ENCODE measurements around the gene LILRA5.
"Not testable (repeated sequence)": the region's sequence is repeated elsewhere in the genome, so short reads cannot be mapped to it uniquely, and the experiment has no call there.

The LILRA5 gene

GRCh38 chr19:54302257-54302656 is 10.7 kb downstream of the LILRA5 start:
- DNase-seq (ENCODE audit: low spot score), result no peak

GRCh38 chr19:54299515-54299914 is 13.5 kb downstream of the LILRA5 start:
- no peak for DNase-seq (ENCODE audit: low spot score)

- no peak for DNase-seq (ENCODE audit: low spot score)
Measured at GRCh38 chr19:54299126-54299498, 13.9 kb downstream of the LILRA5 start.

GRCh38 chr19:54298357-54299125 is 14.4 kb downstream of the LILRA5 start:
- DNase-seq (ENCODE audit: low spot score), result no peak

- no peak for DNase-seq (ENCODE audit: low spot score)
Measured at GRCh38 chr19:54297759-54298305, 15.1 kb downstream of the LILRA5 start.

GRCh38 chr19:54294539-54294938 is 18.4 kb downstream of the LILRA5 start:
- no peak for DNase-seq (ENCODE audit: low spot score)

- not testable (repeated sequence) for DNase-seq (ENCODE audit: low spot score)
Measured at GRCh38 chr19:54289160-54289559, 23.8 kb downstream of the LILRA5 start.

- no peak for DNase-seq (ENCODE audit: low spot score)
Measured at GRCh38 chr19:54287456-54287855, 25.5 kb downstream of the LILRA5 start.

- DNase-seq (ENCODE audit: low spot score), result not testable (repeated sequence)
Measured at GRCh38 chr19:54286283-54286682, 26.7 kb downstream of the LILRA5 start.

GRCh38 chr19:54285427-54286056 is 27.4 kb downstream of the LILRA5 start:
- DNase-seq (ENCODE audit: low spot score), result not testable (repeated sequence)

GRCh38 chr19:54282686-54283470 is 30.1 kb downstream of the LILRA5 start:
- no peak for DNase-seq (ENCODE audit: low spot score)

- DNase-seq (ENCODE audit: low spot score), result not testable (repeated sequence)
Measured at GRCh38 chr19:54281729-54282075, 31.3 kb downstream of the LILRA5 start.

GRCh38 chr19:54281007-54281728 is 31.8 kb downstream of the LILRA5 start, which contains the start of gene LILRB2:
Gene LILRB2, minus strand, starts transcription at chr19:54281110. Its CDS starts 614 bp downstream, at chr19:54280496.
- DNase-seq (ENCODE audit: low spot score), result no peak

GRCh38 chr19:54280441-54280840 is 32.5 kb downstream of the LILRA5 start:
- not testable (repeated sequence) for DNase-seq (ENCODE audit: low spot score)

GRCh38 chr19:54280025-54280424 is 32.9 kb downstream of the LILRA5 start:
- DNase-seq (ENCODE audit: low spot score), result not testable (repeated sequence)

- no peak for DNase-seq (ENCODE audit: low spot score)
Measured at GRCh38 chr19:54279406-54279962, 33.5 kb downstream of the LILRA5 start.

GRCh38 chr19:54278571-54279195 is 34.3 kb downstream of the LILRA5 start:
- DNase-seq (ENCODE audit: low spot score), result not testable (repeated sequence)

GRCh38 chr19:54278056-54278455 is 34.9 kb downstream of the LILRA5 start:
- DNase-seq (ENCODE audit: low spot score), result not testable (repeated sequence)

- DNase-seq (ENCODE audit: low spot score), result not testable (repeated sequence)
Measured at GRCh38 chr19:54277111-54277615, 35.8 kb downstream of the LILRA5 start.

GRCh38 chr19:54275951-54276350 is 37.0 kb downstream of the LILRA5 start:
- DNase-seq (ENCODE audit: low spot score), result no peak

GRCh38 chr19:54274516-54274915 is 38.5 kb downstream of the LILRA5 start:
- not testable (repeated sequence) for DNase-seq (ENCODE audit: low spot score)
